Left ventricle myocardium inferior (tissue), 1 donor: Measurements from ENCODE around the gene KANK2. TPM values are rescaled to one million over a fixed set of nuclear protein-coding genes. Genes with fewer than 3 reads are reported as not detected.

Source experiments
- DNase-seq: peaks from one replicate; pipeline ENCODE4 v3.0.0-alpha.2; 2020
- H3K27ac ChIP-seq: fragments of 200-600 bp; replicated peaks from 2 replicates; pipeline ENCODE4 v1.8.0; 2021
- H3K27me3 ChIP-seq: fragments of 200-600 bp; 2 replicates; pipeline ENCODE4 v1.8.0; 2021; ENCODE audit warnings: low read depth
- H3K36me3 ChIP-seq: fragments of 200-600 bp; 2 replicates; pipeline ENCODE4 v1.8.0; 2021
- H3K4me1 ChIP-seq: fragments of 200-600 bp; 2 replicates; pipeline ENCODE4 v1.8.0; 2021
- H3K4me3 ChIP-seq: fragments of 200-600 bp; 2 replicates; pipeline ENCODE4 v1.8.0; 2021; ENCODE audit warnings: mild to moderate bottlenecking, moderate library complexity
- H3K9me3 ChIP-seq: fragments of 200-600 bp; replicated peaks from 2 replicates; pipeline ENCODE4 v1.8.0; 2021
- CTCF ChIP-seq: fragments of 200-600 bp; IDR thresholded peaks from 2 replicates; pipeline ENCODE4 v1.8.0; 2021; ENCODE audit warnings: antibody characterized with exemption, mild to moderate bottlenecking, borderline replicate concordance
- intact Hi-C: fragments of 100-400 bp; cut with micrococcal nuclease; formaldehyde crosslinking; loops from one replicate; pipeline ENCODE4 v1.11.0; 2022
- total RNA-seq: library from RNA; stranded (reverse); fragmentation: NEBNext Ultra II Directional; extraction: Animal tissue kit (Norgen Biotek cat#: 25700); gene quantifications from one replicate; pipeline ENCODE4 v1.2.1, GENCODE V29; 2021
- donor health status: DM: no; HTN: yes; CAD: no; lungs with severe emphysema.

Gene KANK2
- total RNA-seq, 1 donor from 2014 or later: 326 TPM

- Histone ChIP-seq H3K36me3 (peaks cover 33% of the 10 kb centered on the region), H3K4me3 (no peak overlapping the region), H3K27ac (peak overlapping the region; percentile 95), H3K4me1 (peaks cover 75% of the 10 kb centered on the region), H3K9me3 (no peaks in the 10 kb centered on the region), H3K27me3 (no peaks in the 10 kb centered on the region)
- intact Hi-C loops: no loop called here
- no peak for TF ChIP-seq CTCF
- no peak for DNase-seq
These were observed 2.2 kb upstream of the KANK2 start for GRCh38 chr19:11199517-11199916.

DNA sequence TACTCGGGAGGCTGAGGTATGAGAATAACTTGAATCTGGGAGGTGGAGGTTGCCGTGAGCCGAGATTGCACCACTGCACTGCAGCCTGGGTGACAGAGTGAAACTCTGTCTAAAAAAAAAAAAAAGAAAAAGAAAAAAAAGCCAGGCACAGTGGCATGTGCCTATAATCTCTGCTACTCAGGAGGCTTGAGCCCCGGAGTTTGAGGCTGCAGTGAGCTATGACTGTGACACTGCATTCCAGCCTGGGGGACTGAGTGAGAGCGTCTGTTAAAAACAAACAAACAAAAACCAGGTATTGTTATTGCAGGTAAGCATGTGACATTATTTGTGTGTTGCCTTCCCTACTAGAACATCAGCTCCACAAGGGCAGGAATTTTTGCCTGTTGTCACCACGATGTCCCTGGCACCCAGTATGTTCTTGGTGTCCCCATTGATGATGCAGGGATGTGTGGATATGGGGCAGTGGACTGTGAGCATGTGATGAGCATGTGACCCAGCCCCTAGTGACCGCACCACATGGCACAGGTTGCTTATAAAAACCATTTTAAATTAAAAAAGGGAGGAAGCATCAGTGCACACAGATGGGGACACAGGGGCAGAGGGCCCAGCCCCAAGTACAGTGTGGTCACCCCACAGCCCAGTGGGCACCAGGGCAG, 1.6 kb upstream of the KANK2 start:
- intact Hi-C loops: no loop called here
- H3K9me3 ChIP-seq: no peaks in the 10 kb centered on the region
- H3K27me3 ChIP-seq: no peaks in the 10 kb centered on the region
- peaks cover 75% of the 10 kb centered on the region for H3K4me1 ChIP-seq
- no peak for DNase-seq
- H3K36me3 ChIP-seq: peaks cover 39% of the 10 kb centered on the region
- no peak overlapping the region for H3K4me3 ChIP-seq
- TF ChIP-seq CTCF: no peak
- H3K27ac ChIP-seq: peak overlapping the region; percentile 95

DNA sequence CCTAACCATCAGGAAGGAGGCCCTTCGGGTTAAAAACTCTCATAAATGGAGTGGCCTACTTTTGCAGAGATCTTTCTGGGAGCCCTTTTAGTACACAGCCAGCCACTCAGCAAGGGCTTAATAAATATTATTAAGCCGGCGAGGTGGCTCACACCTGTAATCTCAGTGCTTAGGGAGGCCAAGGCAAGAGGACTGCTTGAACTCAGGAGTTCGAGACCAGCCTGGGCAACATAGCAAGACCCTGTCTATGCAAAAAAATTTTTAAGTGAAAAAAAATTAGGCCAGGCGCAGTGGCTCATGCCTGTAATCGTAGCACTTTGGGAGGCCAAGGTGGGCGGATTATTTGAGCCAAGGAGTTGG, 810 bp upstream of the KANK2 start:
- DNase-seq: no peak
- Histone ChIP-seq H3K27ac (peak overlapping the region; percentile 95), H3K4me3 (peak overlapping the region; percentile 84), H3K4me1 (peaks cover 75% of the 10 kb centered on the region), H3K36me3 (peaks cover 46% of the 10 kb centered on the region), H3K27me3 (no peaks in the 10 kb centered on the region), H3K9me3 (no peaks in the 10 kb centered on the region)
- intact Hi-C loops: no loop called here
- no peak for TF ChIP-seq CTCF

DNA sequence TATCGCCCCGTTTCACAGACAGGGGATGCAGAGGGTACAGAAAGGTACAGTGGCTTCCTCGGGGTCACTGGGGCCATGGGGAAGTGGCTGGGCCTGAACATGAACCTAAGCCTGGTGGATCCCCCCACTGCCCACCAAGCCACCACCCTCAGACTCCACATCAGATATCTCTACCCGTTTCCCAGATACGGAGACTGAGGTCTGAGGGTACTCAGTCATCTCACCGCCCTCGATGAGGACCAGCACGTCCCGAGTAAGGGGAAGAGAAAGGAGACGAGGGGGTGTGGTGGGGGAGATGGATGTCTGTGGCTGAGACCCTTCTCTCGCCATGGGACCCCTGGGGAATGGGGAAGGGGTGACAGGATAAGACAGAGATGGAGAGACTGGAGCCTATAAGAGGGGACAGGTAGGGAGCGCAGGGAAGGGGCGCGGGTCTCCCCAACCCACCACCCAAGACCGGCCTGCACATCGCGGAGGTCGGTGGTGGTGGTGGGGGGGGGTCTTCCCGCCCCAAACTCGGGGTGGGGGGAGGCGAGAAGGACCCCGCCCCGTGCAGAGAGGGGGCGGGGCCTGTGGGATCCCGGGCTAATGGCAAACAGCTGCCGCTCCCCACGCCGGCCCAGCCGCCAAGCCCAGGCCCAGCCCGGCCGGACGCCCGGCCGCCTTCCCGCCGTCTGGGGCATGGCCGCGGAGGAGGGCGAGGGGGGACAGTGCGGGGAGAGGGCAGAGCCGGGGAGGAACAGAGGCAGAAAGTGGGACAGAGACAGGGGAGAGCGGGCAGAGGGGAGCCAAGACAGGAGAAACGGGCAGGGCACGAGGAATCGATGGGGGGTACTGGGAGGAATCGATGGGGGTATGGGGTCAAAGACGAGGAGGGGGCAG, 698 bp downstream of the KANK2 start:
- peaks cover 57% of the 10 kb centered on the region for H3K36me3 ChIP-seq
- peak overlapping the region; percentile 84 for H3K4me3 ChIP-seq
- DNase-seq: peak; percentile 56
- H3K4me1 ChIP-seq: peaks cover 77% of the 10 kb centered on the region
- H3K9me3 ChIP-seq: no peaks in the 10 kb centered on the region
- intact Hi-C loops: no loop called here
- H3K27ac ChIP-seq: peak overlapping the region; percentile 95
- no peaks in the 10 kb centered on the region for H3K27me3 ChIP-seq
- TF ChIP-seq CTCF: no peak

DNA sequence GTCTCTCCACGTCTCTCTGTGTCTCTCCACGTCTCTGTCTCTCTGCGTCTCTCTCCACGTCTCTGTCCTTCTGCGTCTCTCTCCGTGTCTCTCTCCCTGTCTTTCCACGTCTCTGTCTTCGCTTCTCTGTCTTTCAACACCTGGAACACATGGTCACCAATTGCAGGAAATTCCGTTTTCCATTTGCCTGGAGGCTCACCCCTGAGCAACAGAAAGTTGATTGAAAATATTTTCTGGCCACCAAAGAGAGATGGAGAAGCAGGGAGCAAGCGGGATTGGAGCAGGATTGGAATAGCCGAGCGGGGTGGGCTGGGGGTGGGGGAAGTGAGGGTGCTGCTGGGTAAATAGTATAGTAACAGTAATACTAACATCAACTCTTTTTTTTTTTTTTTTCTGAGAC, 1.7 kb downstream of the KANK2 start:
- intact Hi-C loops: no loop called here
- no peaks in the 10 kb centered on the region for H3K9me3 ChIP-seq
- peak overlapping the region; percentile 84 for H3K4me3 ChIP-seq
- peaks cover 87% of the 10 kb centered on the region for H3K4me1 ChIP-seq
- H3K27me3 ChIP-seq: no peaks in the 10 kb centered on the region
- peaks cover 50% of the 10 kb centered on the region for H3K36me3 ChIP-seq
- no peak for DNase-seq
- peak overlapping the region; percentile 95 for H3K27ac ChIP-seq
- TF ChIP-seq CTCF: no peak
